NCI-H2107 treated with DMSO at 0.1 percent for 48 hours (cell line): Measurements from ENCODE around the gene ITPR2.
"Not testable (repeated sequence)": the region's sequence is repeated elsewhere in the genome, so short reads cannot be mapped to it uniquely, and the experiment has no call there.

Source experiments
- DNase-seq: peaks from one replicate; lab custom pipeline; 2025; ENCODE audit not compliant: unreplicated experiment; lab: John Stamatoyannopoulos, UW

ITPR2 gene

GRCh38 chr12:26832822-26833742 lies at the start of gene ITPR2:
ITPR2 (minus strand) TSS chr12:26833194; CDS start chr12:26832781, 413 bp downstream.
- peak; percentile 84 for DNase-seq

GRCh38 chr12:26880625-26881024 lies 47.6 kb upstream of the ITPR2 start:
- DNase-seq, result no peak

- DNase-seq, result peak; percentile 78
Measured at GRCh38 chr12:26878661-26879119, 45.7 kb upstream of the ITPR2 start.

- DNase-seq, result no peak
Measured at GRCh38 chr12:26874501-26875296, 41.7 kb upstream of the ITPR2 start.

- peak; percentile 84 for DNase-seq
Measured at GRCh38 chr12:26872625-26873024, 39.6 kb upstream of the ITPR2 start.

- DNase-seq, result peak; percentile 23
Measured at GRCh38 chr12:26871985-26872384, 39.0 kb upstream of the ITPR2 start.

- DNase-seq, result peak; percentile 65
Measured at GRCh38 chr12:26870491-26871419, 37.8 kb upstream of the ITPR2 start.

- no peak for DNase-seq
Measured at GRCh38 chr12:26869908-26870459, 37.0 kb upstream of the ITPR2 start.

- DNase-seq, result no peak
Measured at GRCh38 chr12:26869104-26869494, 36.1 kb upstream of the ITPR2 start.

GRCh38 chr12:26868447-26869103 lies 35.6 kb upstream of the ITPR2 start:
- DNase-seq, result no peak

- no peak for DNase-seq
Measured at GRCh38 chr12:26867080-26867479, 34.1 kb upstream of the ITPR2 start.

- peak; percentile 10 for DNase-seq
Measured at GRCh38 chr12:26863515-26863914, 30.5 kb upstream of the ITPR2 start.

GRCh38 chr12:26862787-26863186 lies 29.8 kb upstream of the ITPR2 start:
- not testable (repeated sequence) for DNase-seq

- no peak for DNase-seq
Measured at GRCh38 chr12:26861690-26862089, 28.7 kb upstream of the ITPR2 start.

- no peak for DNase-seq
Measured at GRCh38 chr12:26857465-26858176, 24.6 kb upstream of the ITPR2 start.

- no peak for DNase-seq
Measured at GRCh38 chr12:26855337-26855736, 22.3 kb upstream of the ITPR2 start.

- no peak for DNase-seq
Measured at GRCh38 chr12:26854031-26854390, 21.0 kb upstream of the ITPR2 start.

GRCh38 chr12:26853303-26854030 lies 20.5 kb upstream of the ITPR2 start:
- peak; percentile 75 for DNase-seq
